Coronary artery (tissue), 2 donors: ENCODE data around the gene IMPA2.

Experiments used
- DNase-seq: peaks from one replicate; pipeline ENCODE4 v3.0.0-alpha.2; 2017; ENCODE audit warnings: low spot score
- H3K27ac ChIP-seq, 2 donors: fragments of 200-600 bp; sonication (generic); one replicate each; pipeline ENCODE4 v1.5.1; 2016 to 2019
- H3K4me3 ChIP-seq: fragments of 200-600 bp; sonication (generic); 2 replicates; pipeline ENCODE4 v1.5.1; 2016; ENCODE audit warnings: mild to moderate bottlenecking, moderate library complexity
- TF ChIP-seq, protein P1 (sequence below): fragments of 200-600 bp; sonication (generic); IDR thresholded peaks from one replicate; pipeline ENCODE4 v1.5.1; 2019; ENCODE audit warnings: antibody characterized with exemption

Gene IMPA2

DNA sequence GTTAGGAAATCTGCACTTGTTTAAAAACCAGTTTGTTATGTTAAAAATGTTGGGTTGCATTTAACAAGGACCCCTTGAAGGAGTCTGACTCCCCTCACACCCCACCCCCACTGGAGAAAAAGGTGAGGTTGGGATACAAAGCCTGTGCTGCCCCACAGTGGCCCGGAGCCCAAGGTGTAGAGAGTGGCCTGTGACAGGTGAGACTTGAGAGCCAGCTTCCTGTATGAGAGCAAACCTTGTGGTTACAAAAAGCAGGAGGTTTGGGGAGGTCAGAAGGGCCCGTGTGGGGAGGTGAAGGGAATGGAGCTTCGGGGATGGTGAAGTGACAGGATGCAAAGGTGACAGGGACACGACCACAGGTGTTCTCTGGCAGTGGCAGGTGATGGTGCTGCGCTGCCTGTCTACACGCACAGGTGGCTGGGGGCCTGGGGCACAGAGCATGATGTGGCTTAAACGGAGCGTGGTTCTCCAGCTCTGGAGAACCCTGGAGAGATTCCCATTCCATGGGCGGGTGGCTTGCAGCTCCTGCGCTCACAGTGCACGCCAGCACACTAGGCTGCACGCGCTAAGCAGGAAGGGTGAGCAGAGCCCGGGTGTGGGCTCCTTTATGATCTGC lies 29.0 kb downstream of the IMPA2 start:
- no peak overlapping the region for H3K4me3 ChIP-seq
- no peak overlapping the region for H3K27ac ChIP-seq
- TF ChIP-seq, protein P1, sequence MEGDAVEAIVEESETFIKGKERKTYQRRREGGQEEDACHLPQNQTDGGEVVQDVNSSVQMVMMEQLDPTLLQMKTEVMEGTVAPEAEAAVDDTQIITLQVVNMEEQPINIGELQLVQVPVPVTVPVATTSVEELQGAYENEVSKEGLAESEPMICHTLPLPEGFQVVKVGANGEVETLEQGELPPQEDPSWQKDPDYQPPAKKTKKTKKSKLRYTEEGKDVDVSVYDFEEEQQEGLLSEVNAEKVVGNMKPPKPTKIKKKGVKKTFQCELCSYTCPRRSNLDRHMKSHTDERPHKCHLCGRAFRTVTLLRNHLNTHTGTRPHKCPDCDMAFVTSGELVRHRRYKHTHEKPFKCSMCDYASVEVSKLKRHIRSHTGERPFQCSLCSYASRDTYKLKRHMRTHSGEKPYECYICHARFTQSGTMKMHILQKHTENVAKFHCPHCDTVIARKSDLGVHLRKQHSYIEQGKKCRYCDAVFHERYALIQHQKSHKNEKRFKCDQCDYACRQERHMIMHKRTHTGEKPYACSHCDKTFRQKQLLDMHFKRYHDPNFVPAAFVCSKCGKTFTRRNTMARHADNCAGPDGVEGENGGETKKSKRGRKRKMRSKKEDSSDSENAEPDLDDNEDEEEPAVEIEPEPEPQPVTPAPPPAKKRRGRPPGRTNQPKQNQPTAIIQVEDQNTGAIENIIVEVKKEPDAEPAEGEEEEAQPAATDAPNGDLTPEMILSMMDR, result no peak
- no peak for DNase-seq

DNA sequence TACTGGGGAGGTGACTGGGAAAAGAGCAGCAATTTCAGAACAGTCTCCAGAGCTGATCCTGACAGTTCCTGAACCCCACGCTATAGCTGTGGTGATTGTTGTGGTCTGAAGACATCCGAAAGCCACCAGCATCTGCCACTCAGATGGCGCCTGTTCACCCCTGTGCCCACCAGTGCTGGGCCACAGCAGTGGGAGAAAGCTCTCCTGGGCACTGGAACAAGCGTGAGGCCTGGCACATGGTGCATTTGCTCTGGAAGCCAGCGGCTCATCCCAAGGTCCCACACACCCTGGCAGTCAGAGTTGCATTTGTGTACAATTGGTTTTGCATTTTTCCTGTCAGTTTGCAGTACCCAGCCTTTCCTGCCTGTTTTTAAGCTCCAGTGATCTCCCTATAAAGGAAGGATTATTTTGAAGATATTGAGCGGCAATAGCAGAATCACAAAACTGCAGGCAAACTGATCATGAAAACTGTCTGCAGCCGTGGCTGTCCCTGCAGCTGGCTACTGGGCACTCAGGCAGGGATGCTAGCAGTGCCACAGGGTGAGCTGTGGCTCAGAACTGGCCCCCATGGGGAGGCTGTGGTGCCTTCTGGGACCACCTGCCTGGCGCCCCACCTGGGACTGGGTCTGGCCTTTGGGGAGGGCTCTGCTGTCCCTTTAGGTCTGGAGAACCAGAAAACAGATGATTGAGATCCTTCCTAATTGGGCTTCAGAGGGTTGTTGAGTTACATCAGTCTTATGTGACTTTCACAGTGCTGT lies 30.1 kb downstream of the IMPA2 start:
- no peak overlapping the region for H3K4me3 ChIP-seq
- no peak overlapping the region for H3K27ac ChIP-seq
- TF ChIP-seq, protein P1, result no peak
- DNase-seq, result no peak

DNA sequence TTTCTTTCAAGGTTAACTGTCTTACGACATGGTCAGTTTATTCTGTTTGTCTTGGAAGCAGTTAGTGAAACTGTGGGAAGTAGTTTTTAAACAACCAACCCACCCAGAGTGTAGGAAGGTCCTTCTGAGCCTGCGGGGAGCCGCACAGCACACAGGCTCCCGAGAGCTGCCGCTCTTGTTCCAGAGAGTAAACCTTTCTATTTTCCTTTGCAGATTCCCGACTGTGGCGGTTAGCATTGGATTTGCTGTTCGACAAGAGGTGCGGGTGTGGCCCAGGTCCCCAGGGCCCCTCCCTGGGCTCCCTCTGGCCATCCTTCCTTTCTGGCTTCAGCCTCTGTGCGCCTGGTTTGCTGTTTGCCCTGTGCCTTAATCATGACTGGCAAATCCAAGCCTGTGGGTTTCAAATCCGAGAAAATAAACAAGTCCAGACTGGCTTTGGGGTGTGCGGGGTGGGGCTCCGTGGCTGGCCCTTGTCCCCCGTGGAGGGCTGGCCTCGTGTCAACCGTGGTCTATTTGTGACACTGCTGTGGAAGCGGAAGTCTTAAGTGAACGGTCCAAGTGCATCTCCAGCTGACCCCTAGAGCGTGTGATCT lies 30.7 kb downstream of the IMPA2 start:
- H3K27ac ChIP-seq, result no peak overlapping the region
- TF ChIP-seq, protein P1, result no peak
- DNase-seq, result no peak
- H3K4me3 ChIP-seq, result no peak overlapping the region

DNA sequence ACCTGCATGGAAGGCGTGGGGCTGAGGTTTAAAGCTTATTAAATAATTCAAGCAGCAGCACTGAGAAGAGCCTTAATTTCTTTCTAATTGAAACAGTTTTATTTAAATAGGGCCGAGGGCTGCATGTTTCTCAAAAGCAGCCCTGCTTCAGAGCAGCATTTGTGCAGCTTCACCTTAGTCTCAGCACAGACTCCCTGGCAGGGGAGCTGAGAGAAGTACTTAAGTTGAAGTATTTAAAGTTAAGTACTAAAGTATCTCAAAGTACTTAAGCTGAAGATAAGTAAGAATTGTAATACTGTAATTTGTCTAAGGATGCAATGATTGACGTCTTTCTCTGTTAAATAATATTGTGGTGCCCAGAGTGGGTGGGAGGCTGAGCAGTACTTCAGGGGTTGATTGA lies 31.4 kb downstream of the IMPA2 start:
- no peak for DNase-seq

DNA sequence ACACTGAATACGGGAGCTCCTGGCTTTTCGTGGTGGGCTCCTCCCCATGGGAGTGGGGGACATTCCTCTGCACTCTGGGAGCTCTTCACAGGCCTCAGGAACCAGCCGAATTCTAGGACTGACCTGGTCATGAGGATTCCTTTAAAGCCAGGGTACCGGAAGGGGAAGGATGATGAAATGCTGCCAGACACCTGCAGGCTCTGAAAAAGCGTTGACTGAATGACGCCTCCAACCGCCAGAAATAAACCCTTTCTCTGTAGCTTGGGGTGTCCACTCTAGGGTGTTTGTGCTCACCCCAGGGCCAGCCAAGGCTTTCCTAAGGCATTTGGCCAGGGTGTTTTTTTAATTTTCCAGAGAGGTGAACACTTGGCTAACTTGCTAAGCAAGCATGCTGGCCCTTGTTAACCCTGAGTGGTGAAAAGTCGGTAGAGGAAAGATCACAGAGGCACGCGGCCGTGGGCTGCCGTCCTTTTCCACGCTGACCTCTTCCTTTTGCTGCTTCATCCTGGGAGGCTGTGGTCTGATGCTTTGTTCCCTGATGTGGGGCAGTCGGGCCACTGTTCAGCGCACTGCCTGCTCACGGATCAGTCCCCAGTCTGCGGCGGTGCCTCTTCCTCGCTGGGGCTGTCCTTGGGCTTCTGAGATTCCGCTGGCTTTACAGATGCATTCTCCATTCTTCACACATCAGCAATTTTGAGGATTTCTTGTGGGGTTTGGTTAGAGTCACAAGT lies 32.0 kb downstream of the IMPA2 start:
- TF ChIP-seq, protein P1, result no peak
- no peak for DNase-seq
- no peak overlapping the region for H3K4me3 ChIP-seq
- H3K27ac ChIP-seq, result no peak overlapping the region

More for the DNA sequence above, 31.4 kb downstream of the IMPA2 start:
- Histone ChIP-seq H3K27ac (no peak overlapping the region), H3K4me3 (no peak overlapping the region)
- TF ChIP-seq, protein P1, result no peak

- Histone ChIP-seq H3K27ac (no peak overlapping the region), H3K4me3 (no peak overlapping the region)
- DNase-seq, result no peak
- TF ChIP-seq, protein P1, result no peak
These were observed 32.8 kb downstream of the IMPA2 start for GRCh38 chr18:12014086-12014485.
